OCI-LY1 (cell line): ENCODE data around the gene TADA3.

Source experiments
- H2AFZ ChIP-seq: fragments of 200-600 bp; sonication (generic), shearing (Covaris generic); 2 replicates; pipeline ENCODE4 v1.6.0; 2014; ENCODE audit warnings: antibody characterized with exemption, mild to moderate bottlenecking, low read length
- H3F3A ChIP-seq: fragments of 200-600 bp; sonication (generic), shearing (Covaris generic); 2 replicates; pipeline ENCODE4 v1.6.0; 2014; ENCODE audit warnings: mild to moderate bottlenecking, antibody characterized with exemption, low read length, moderate library complexity; ENCODE audit not compliant: insufficient read depth
- H3K27ac ChIP-seq: fragments of 200-600 bp; sonication (generic); 2 replicates; pipeline ENCODE4 v1.5.1; 2014; ENCODE audit warnings: low read length, mixed run types, mild to moderate bottlenecking, low read depth; ENCODE audit not compliant: poor library complexity, severe bottlenecking
- H3K27me3 ChIP-seq: fragments of 200-600 bp; sonication (generic); 2 replicates; pipeline ENCODE4 v1.6.0; 2014; ENCODE audit warnings: antibody characterized with exemption, mild to moderate bottlenecking, low read length, moderate library complexity; ENCODE audit not compliant: insufficient read depth
- H3K36me3 ChIP-seq: fragments of 200-600 bp; sonication (generic); 2 replicates; pipeline ENCODE4 v1.6.1; 2014; ENCODE audit warnings: mild to moderate bottlenecking, antibody characterized with exemption, low read length, moderate library complexity, mixed read lengths; ENCODE audit not compliant: insufficient read depth
- H3K4me1 ChIP-seq: fragments of 200-600 bp; sonication (generic); 2 replicates; pipeline ENCODE4 v1.5.1; 2014; ENCODE audit warnings: mild to moderate bottlenecking, low read length, moderate library complexity; ENCODE audit not compliant: insufficient read depth, severe bottlenecking
- H3K4me2 ChIP-seq: fragments of 200-600 bp; sonication (generic), shearing (Covaris generic); 2 replicates; pipeline ENCODE4 v1.6.1; 2014; ENCODE audit warnings: low read length
- H3K4me3 ChIP-seq: fragments of 200-600 bp; sonication (generic); 2 replicates; pipeline ENCODE4 v1.5.1; 2014; ENCODE audit warnings: low read length, low read depth, mild to moderate bottlenecking, mixed read lengths; ENCODE audit not compliant: poor library complexity, severe bottlenecking
- H3K79me2 ChIP-seq: fragments of 200-600 bp; shearing (Covaris generic); 2 replicates; pipeline ENCODE4 v1.6.1; 2016; ENCODE audit warnings: mixed run types, low read length, mixed read lengths; ENCODE audit not compliant: insufficient read depth
- H3K9ac ChIP-seq: fragments of 200-600 bp; sonication (generic), shearing (Covaris generic); 2 replicates; pipeline ENCODE4 v1.6.1; 2014; ENCODE audit warnings: mild to moderate bottlenecking, low read length, mixed read lengths
- H3K9me2 ChIP-seq: fragments of 200-600 bp; sonication (generic), shearing (Covaris generic); 2 replicates; pipeline ENCODE4 v1.6.1; 2014; ENCODE audit warnings: low read depth, mild to moderate bottlenecking, low read length, mixed read lengths
- H3K9me3 ChIP-seq: fragments of 200-600 bp; shearing (Covaris generic); 2 replicates; pipeline ENCODE4 v1.6.1; 2014; ENCODE audit warnings: low read length, mixed read lengths
- H4K20me1 ChIP-seq: fragments of 200-600 bp; sonication (generic), shearing (Covaris generic); 2 replicates; pipeline ENCODE4 v1.6.0; 2016; ENCODE audit warnings: mild to moderate bottlenecking, low read length; ENCODE audit not compliant: insufficient read depth
- CTCF ChIP-seq: fragments of 200-600 bp; sonication (generic), shearing (Covaris generic); IDR thresholded peaks from 2 replicates; pipeline ENCODE4 v1.5.1; 2017; ENCODE audit warnings: mild to moderate bottlenecking, antibody characterized with exemption, low read length, moderate library complexity, mixed read lengths
- EZH2 ChIP-seq: fragments of 200-600 bp; sonication (generic), shearing (Covaris generic); IDR thresholded peaks from 2 replicates; pipeline ENCODE4 v1.8.0; 2017; ENCODE audit warnings: borderline replicate concordance, mixed run types, mild to moderate bottlenecking, antibody characterized with exemption, low read length, moderate library complexity, mixed read lengths

Gene TADA3

GRCh38 chr3:9761919-9762318, 30.4 kb downstream of the TADA3 start:
- no peaks in the 10 kb centered on the region for H3K79me2 ChIP-seq
- no peaks in the 10 kb centered on the region for H3K9me3 ChIP-seq
- H3K4me3 ChIP-seq = no peak overlapping the region
- H3K9me2 ChIP-seq = no peaks in the 10 kb centered on the region
- no peaks in the 10 kb centered on the region for H3K27me3 ChIP-seq
- H3K4me1 ChIP-seq = no peaks in the 10 kb centered on the region
- no peak for TF ChIP-seq EZH2
- H4K20me1 ChIP-seq = no peaks in the 10 kb centered on the region
- no peak overlapping the region for H2AFZ ChIP-seq
- no peak overlapping the region for H3K4me2 ChIP-seq
- 0 out of 2 replicates have a peak, but pooled peaks cover 6% of the 10 kb centered on the region for H3F3A ChIP-seq
- no peak overlapping the region for H3K27ac ChIP-seq
- H3K36me3 ChIP-seq = peaks cover 36% of the 10 kb centered on the region
- H3K9ac ChIP-seq = no peak overlapping the region

- Histone ChIP-seq H3K36me3 (peaks cover 45% of the 10 kb centered on the region), H3K4me3 (no peak overlapping the region), H3K79me2 (no peaks in the 10 kb centered on the region), H3K27me3 (no peaks in the 10 kb centered on the region), H2AFZ (no peak overlapping the region), H3K9me2 (no peaks in the 10 kb centered on the region), H3K9ac (no peak overlapping the region), H4K20me1 (no peaks in the 10 kb centered on the region), H3K4me1 (no peaks in the 10 kb centered on the region), H3F3A (0 out of 2 replicates have a peak, but pooled peaks cover 3% of the 10 kb centered on the region), H3K4me2 (no peak overlapping the region), H3K27ac (no peak overlapping the region), H3K9me3 (no peaks in the 10 kb centered on the region)
- TF ChIP-seq CTCF = no peak
- no peak for TF ChIP-seq EZH2
Observed at GRCh38 chr3:9760779-9761505, 31.3 kb downstream of the TADA3 start.

GRCh38 chr3:9757427-9757826, 34.8 kb downstream of the TADA3 start:
- no peaks in the 10 kb centered on the region for H3K9me3 ChIP-seq
- no peaks in the 10 kb centered on the region for H3K27me3 ChIP-seq
- no peaks in the 10 kb centered on the region for H3K79me2 ChIP-seq
- H3K4me1 ChIP-seq = peaks cover 4% of the 10 kb centered on the region
- H4K20me1 ChIP-seq = no peaks in the 10 kb centered on the region
- no peak for TF ChIP-seq CTCF
- no peak for TF ChIP-seq EZH2
- H3K9ac ChIP-seq = no peak overlapping the region
- H3K9me2 ChIP-seq = no peaks in the 10 kb centered on the region
- no peak overlapping the region for H2AFZ ChIP-seq
- H3F3A ChIP-seq = 0 out of 2 replicates have a peak, but pooled peaks cover 3% of the 10 kb centered on the region
- H3K4me2 ChIP-seq = no peak overlapping the region
- H3K27ac ChIP-seq = no peak overlapping the region
- H3K36me3 ChIP-seq = peaks cover 71% of the 10 kb centered on the region
- no peak overlapping the region for H3K4me3 ChIP-seq

- H4K20me1 ChIP-seq = no peaks in the 10 kb centered on the region
- H3K9me3 ChIP-seq = no peaks in the 10 kb centered on the region
- no peak overlapping the region for H2AFZ ChIP-seq
- H3K9me2 ChIP-seq = no peaks in the 10 kb centered on the region
- peaks cover 75% of the 10 kb centered on the region for H3K36me3 ChIP-seq
- H3K4me1 ChIP-seq = peaks cover 24% of the 10 kb centered on the region
- H3K4me3 ChIP-seq = no peak overlapping the region
- TF ChIP-seq CTCF = no peak
- H3K79me2 ChIP-seq = peaks cover 4% of the 10 kb centered on the region; the same call in 1 of the 2 replicates
- H3K27me3 ChIP-seq = no peaks in the 10 kb centered on the region
- H3F3A ChIP-seq = no peaks in the 10 kb centered on the region
- H3K27ac ChIP-seq = no peak overlapping the region
- H3K4me2 ChIP-seq = no peak overlapping the region
- no peak overlapping the region for H3K9ac ChIP-seq
Observed at GRCh38 chr3:9754678-9755077, 37.6 kb downstream of the TADA3 start.
